WTC11 (cell line): ENCODE data around the gene TBC1D20. TPM values are rescaled to one million over a fixed set of nuclear protein-coding genes. Genes with fewer than 3 reads are reported as not detected.

Source experiments
- CBFB ChIP-seq: sonication (generic); formaldehyde crosslinking; IDR thresholded peaks from 2 replicates; pipeline ENCODE4 v1.8.1; 2022; ENCODE audit warnings: mild to moderate bottlenecking, low read depth, missing genetic modification reagents
- CREB1 ChIP-seq: sonication (generic); formaldehyde crosslinking; IDR thresholded peaks from 2 replicates; pipeline ENCODE4 v1.8.0; 2023; ENCODE audit warnings: mild to moderate bottlenecking, missing genetic modification reagents
- ETV6 ChIP-seq: sonication (generic); formaldehyde crosslinking; IDR thresholded peaks from 2 replicates; pipeline ENCODE4 v1.8.1; 2022; ENCODE audit warnings: mild to moderate bottlenecking, missing genetic modification reagents
- FOXK1 ChIP-seq: sonication (generic); formaldehyde crosslinking; IDR thresholded peaks from 2 replicates; pipeline ENCODE4 v1.8.0; 2022; ENCODE audit warnings: mild to moderate bottlenecking, moderate library complexity, missing genetic modification reagents
- IRF2 ChIP-seq: sonication (generic); formaldehyde crosslinking; IDR thresholded peaks from 2 replicates; pipeline ENCODE4 v1.8.0; 2022; ENCODE audit warnings: low read depth, missing genetic modification reagents, borderline replicate concordance
- JAZF1 ChIP-seq: fragments of 250-450 bp; sonication (Bioruptor Pico); IDR thresholded peaks from 2 replicates; pipeline ENCODE4 v1.9.0; 2021; ENCODE audit warnings: moderate library complexity, mild to moderate bottlenecking, inconsistent platforms
- MYBL2 ChIP-seq: sonication (generic); formaldehyde crosslinking; IDR thresholded peaks from 2 replicates; pipeline ENCODE4 v1.8.1; 2023; ENCODE audit warnings: mild to moderate bottlenecking, moderate library complexity, missing genetic modification reagents
- NFYB ChIP-seq: sonication (generic); formaldehyde crosslinking; conservative IDR thresholded peaks from 2 replicates; pipeline ENCODE4 v1.8.0; 2022; ENCODE audit warnings: low read depth, missing genetic modification reagents
- NR2C2 ChIP-seq: sonication (generic); formaldehyde crosslinking; IDR thresholded peaks from 2 replicates; pipeline ENCODE4 v1.8.0; 2022; ENCODE audit warnings: mild to moderate bottlenecking, missing genetic modification reagents
- OVOL2 ChIP-seq: fragments of 250-450 bp; sonication (Bioruptor Pico); IDR thresholded peaks from 2 replicates; pipeline ENCODE4 v1.9.0; 2021; ENCODE audit warnings: mild to moderate bottlenecking, borderline replicate concordance
- RELA ChIP-seq: sonication (generic); formaldehyde crosslinking; IDR thresholded peaks from 2 replicates; pipeline ENCODE4 v1.8.1; 2022; ENCODE audit warnings: missing genetic modification reagents, mild to moderate bottlenecking, borderline replicate concordance
- SMAD3 ChIP-seq: sonication (generic); formaldehyde crosslinking; IDR thresholded peaks from 2 replicates; pipeline ENCODE4 v1.8.0; 2022; ENCODE audit warnings: missing genetic modification reagents, mild to moderate bottlenecking, borderline replicate concordance
- SMAD4 ChIP-seq: sonication (generic); formaldehyde crosslinking; IDR thresholded peaks from 2 replicates; pipeline ENCODE4 v1.8.0; 2022; ENCODE audit warnings: mild to moderate bottlenecking, missing genetic modification reagents
- TEAD4 ChIP-seq: sonication (generic); formaldehyde crosslinking; IDR thresholded peaks from 2 replicates; pipeline ENCODE4 v1.8.0; 2022; ENCODE audit warnings: mild to moderate bottlenecking, missing genetic modification reagents
- ZNF396 ChIP-seq: fragments of 250-450 bp; sonication (Bioruptor Pico); IDR thresholded peaks from 2 replicates; pipeline ENCODE4 v1.8.0; 2021; ENCODE audit warnings: mild to moderate bottlenecking, moderate library complexity, borderline replicate concordance
- total RNA-seq: library from RNA; stranded (reverse); gene quantifications from 3 replicates; pipeline ENCODE4 v1.2.3, GENCODE V29; 2021
- TF ChIP-seq, protein P1 (sequence below): sonication (generic); formaldehyde crosslinking; conservative IDR thresholded peaks from 2 replicates; pipeline ENCODE4 v1.8.1; 2022; ENCODE audit warnings: mild to moderate bottlenecking, missing genetic modification reagents
- TF ChIP-seq, protein P2 (sequence below): fragments of 250-450 bp; sonication (Bioruptor Pico); IDR thresholded peaks from 2 replicates; pipeline ENCODE4 v2.1.2; 2022; ENCODE audit warnings: mild to moderate bottlenecking, moderate library complexity
- TF ChIP-seq, protein P3 (sequence below): sonication (generic); formaldehyde crosslinking; IDR thresholded peaks from 2 replicates; pipeline ENCODE4 v1.8.0; 2022; ENCODE audit warnings: mild to moderate bottlenecking, missing genetic modification reagents
- TF ChIP-seq, protein P4 (sequence below): sonication (generic); formaldehyde crosslinking; IDR thresholded peaks from 2 replicates; pipeline ENCODE4 v1.8.1; 2022; ENCODE audit warnings: low read depth, mild to moderate bottlenecking, moderate library complexity, missing genetic modification reagents, borderline replicate concordance
- TF ChIP-seq, protein P5 (sequence below): sonication (generic); formaldehyde crosslinking; IDR thresholded peaks from 2 replicates; pipeline ENCODE4 v1.8.0; 2022; ENCODE audit warnings: missing genetic modification reagents
- TF ChIP-seq, protein P6 (sequence below): fragments of 250-450 bp; sonication (Bioruptor Pico); conservative IDR thresholded peaks from 2 replicates; pipeline ENCODE4 v1.9.0; 2021; ENCODE audit warnings: mild to moderate bottlenecking
- TF ChIP-seq, protein P7 (sequence below): sonication (generic); formaldehyde crosslinking; IDR thresholded peaks from 2 replicates; pipeline ENCODE4 v1.8.1; 2022; ENCODE audit warnings: mild to moderate bottlenecking, missing genetic modification reagents, moderate library complexity, borderline replicate concordance
- TF ChIP-seq, protein P8 (sequence below): sonication (generic); formaldehyde crosslinking; IDR thresholded peaks from 2 replicates; pipeline ENCODE4 v1.8.0; 2022; ENCODE audit warnings: mild to moderate bottlenecking, missing genetic modification reagents
- TF ChIP-seq, protein P9 (sequence below): sonication (generic); formaldehyde crosslinking; IDR thresholded peaks from 2 replicates; pipeline ENCODE4 v1.8.1; 2022; ENCODE audit warnings: low read depth, missing genetic modification reagents, borderline replicate concordance

The TBC1D20 gene
- total RNA-seq, 1 experiment from 2014 or later: 14.6 TPM

DNA sequence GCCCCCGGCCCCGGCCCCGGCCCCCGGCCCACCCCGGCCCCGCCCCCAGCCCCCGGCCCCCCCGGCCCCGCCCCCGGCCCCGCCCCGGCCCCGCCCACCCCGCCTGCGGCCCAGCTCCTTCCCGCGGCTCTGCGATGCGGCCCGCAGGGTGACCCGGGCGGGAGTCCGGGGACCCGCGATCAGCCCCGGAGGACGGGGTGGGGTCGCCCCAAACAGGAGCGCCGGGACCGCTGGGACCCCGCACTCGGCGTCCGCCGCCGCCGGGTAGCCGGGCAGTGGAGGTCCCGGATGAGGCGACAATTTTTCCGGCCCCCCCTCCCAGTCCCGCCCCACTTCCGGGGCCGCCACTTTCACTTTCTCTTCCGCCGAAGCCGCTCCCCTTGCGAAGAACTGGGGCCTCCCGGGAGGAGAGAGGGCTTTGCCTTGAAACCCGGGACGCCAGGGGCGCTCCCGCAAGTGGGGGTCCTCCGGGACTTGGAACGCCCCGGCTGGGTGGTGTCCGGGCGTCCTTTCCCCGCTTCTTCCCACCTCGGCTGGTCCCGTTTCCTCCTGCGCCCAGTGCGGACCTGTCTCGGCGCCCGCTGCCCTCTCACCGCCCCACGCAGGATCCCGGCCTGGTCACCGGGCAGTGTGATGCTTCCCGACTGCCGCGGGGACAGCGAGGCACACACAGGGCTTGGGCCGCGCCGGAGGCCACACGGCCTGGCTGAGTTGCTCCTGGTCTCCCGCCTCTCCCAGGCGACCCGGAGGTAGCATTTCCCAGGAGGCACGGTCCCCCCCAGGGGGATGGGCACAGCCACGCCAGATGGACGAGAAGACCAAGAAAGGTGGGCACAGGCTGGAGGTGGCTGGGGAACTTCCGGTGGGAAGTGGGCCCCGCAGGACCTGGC lies 54.1 kb downstream of the TBC1D20 start, which contains the start of gene RBCK1 (continued):
- TF ChIP-seq ETV6 (CRISPR knock-in tag) (0 out of 2 replicates have a peak, but pooled peaks have one; percentile 13), OVOL2 (CRISPR knock-in tag) (no peak), IRF2 (CRISPR knock-in tag) (peak; percentile 97; the same call in 1 of the 2 replicates), TEAD4 (no peak), NFYB (CRISPR knock-in tag) (no peak), SMAD4 (CRISPR knock-in tag) (no peak), CREB1 (CRISPR knock-in tag) (0 out of 2 replicates have a peak, but pooled peaks have one; percentile 34), SMAD3 (CRISPR knock-in tag) (no peak), RELA (CRISPR knock-in tag) (no peak), ZNF396 (no peak), FOXK1 (CRISPR knock-in tag) (peak; percentile 45; the same call in 1 of the 2 replicates), MYBL2 (0 out of 2 replicates have a peak, but pooled peaks have one; percentile 55), JAZF1 (no peak), CBFB (CRISPR knock-in tag) (no peak), NR2C2 (no peak)
- TF ChIP-seq, protein P1, sequence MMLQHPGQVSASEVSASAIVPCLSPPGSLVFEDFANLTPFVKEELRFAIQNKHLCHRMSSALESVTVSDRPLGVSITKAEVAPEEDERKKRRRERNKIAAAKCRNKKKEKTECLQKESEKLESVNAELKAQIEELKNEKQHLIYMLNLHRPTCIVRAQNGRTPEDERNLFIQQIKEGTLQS (CRISPR knock-in tag): no peak
- TF ChIP-seq, protein P2, sequence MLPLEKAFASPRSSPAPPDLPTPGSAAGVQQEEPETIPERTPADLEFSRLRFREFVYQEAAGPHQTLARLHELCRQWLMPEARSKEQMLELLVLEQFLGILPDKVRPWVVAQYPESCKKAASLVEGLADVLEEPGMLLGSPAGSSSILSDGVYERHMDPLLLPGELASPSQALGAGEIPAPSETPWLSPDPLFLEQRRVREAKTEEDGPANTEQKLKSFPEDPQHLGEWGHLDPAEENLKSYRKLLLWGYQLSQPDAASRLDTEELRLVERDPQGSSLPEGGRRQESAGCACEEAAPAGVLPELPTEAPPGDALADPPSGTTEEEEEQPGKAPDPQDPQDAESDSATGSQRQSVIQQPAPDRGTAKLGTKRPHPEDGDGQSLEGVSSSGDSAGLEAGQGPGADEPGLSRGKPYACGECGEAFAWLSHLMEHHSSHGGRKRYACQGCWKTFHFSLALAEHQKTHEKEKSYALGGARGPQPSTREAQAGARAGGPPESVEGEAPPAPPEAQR: no peak
- TF ChIP-seq, protein P3, sequence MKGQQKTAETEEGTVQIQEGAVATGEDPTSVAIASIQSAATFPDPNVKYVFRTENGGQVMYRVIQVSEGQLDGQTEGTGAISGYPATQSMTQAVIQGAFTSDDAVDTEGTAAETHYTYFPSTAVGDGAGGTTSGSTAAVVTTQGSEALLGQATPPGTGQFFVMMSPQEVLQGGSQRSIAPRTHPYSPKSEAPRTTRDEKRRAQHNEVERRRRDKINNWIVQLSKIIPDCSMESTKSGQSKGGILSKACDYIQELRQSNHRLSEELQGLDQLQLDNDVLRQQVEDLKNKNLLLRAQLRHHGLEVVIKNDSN (CRISPR knock-in tag): 0 out of 2 replicates have a peak, but pooled peaks have one; percentile 6
- TF ChIP-seq, protein P4, sequence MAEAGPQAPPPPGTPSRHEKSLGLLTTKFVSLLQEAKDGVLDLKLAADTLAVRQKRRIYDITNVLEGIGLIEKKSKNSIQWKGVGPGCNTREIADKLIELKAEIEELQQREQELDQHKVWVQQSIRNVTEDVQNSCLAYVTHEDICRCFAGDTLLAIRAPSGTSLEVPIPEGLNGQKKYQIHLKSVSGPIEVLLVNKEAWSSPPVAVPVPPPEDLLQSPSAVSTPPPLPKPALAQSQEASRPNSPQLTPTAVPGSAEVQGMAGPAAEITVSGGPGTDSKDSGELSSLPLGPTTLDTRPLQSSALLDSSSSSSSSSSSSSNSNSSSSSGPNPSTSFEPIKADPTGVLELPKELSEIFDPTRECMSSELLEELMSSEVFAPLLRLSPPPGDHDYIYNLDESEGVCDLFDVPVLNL (CRISPR knock-in tag): no peak
- TF ChIP-seq, protein P5, sequence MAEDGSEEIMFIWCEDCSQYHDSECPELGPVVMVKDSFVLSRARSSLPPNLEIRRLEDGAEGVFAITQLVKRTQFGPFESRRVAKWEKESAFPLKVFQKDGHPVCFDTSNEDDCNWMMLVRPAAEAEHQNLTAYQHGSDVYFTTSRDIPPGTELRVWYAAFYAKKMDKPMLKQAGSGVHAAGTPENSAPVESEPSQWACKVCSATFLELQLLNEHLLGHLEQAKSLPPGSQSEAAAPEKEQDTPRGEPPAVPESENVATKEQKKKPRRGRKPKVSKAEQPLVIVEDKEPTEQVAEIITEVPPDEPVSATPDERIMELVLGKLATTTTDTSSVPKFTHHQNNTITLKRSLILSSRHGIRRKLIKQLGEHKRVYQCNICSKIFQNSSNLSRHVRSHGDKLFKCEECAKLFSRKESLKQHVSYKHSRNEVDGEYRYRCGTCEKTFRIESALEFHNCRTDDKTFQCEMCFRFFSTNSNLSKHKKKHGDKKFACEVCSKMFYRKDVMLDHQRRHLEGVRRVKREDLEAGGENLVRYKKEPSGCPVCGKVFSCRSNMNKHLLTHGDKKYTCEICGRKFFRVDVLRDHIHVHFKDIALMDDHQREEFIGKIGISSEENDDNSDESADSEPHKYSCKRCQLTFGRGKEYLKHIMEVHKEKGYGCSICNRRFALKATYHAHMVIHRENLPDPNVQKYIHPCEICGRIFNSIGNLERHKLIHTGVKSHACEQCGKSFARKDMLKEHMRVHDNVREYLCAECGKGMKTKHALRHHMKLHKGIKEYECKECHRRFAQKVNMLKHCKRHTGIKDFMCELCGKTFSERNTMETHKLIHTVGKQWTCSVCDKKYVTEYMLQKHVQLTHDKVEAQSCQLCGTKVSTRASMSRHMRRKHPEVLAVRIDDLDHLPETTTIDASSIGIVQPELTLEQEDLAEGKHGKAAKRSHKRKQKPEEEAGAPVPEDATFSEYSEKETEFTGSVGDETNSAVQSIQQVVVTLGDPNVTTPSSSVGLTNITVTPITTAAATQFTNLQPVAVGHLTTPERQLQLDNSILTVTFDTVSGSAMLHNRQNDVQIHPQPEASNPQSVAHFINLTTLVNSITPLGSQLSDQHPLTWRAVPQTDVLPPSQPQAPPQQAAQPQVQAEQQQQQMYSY: no peak
- TF ChIP-seq, protein P6, sequence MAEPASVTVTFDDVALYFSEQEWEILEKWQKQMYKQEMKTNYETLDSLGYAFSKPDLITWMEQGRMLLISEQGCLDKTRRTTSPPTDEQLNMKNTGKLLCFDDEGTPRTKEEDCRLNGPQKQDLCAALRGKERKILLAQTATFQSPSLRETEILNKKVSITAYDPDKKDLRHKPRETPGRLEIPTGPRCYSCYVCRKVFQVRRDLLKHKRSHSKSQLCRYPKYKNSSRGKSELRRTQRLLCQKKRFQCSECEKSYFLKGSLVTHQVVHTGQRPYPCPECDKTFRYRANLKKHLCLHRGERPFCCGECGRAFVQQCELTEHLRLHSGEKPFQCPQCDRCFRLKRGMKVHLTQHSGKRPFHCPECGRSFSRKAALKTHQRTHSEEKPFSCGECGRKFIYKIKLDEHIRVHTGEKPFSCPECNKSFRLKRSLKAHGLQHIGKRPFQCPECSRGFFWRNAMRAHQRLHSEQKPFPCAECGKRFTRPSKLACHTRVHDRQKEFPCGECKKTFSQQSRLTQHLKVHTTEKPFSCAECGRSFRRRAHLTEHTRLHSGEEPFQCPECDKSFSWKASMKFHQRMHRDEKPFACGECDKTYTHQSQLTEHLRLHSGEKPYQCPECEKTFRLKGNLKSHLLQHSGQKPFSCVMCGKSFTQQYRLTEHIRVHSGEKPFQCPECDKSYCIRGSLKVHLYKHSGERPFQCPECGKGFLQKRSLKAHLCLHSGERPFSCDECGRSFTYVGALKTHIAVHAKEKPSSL (CRISPR knock-in tag): no peak
- TF ChIP-seq, protein P7, sequence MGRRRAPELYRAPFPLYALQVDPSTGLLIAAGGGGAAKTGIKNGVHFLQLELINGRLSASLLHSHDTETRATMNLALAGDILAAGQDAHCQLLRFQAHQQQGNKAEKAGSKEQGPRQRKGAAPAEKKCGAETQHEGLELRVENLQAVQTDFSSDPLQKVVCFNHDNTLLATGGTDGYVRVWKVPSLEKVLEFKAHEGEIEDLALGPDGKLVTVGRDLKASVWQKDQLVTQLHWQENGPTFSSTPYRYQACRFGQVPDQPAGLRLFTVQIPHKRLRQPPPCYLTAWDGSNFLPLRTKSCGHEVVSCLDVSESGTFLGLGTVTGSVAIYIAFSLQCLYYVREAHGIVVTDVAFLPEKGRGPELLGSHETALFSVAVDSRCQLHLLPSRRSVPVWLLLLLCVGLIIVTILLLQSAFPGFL (CRISPR knock-in tag): no peak; the same call in 1 of the 2 replicates
- TF ChIP-seq, protein P8, sequence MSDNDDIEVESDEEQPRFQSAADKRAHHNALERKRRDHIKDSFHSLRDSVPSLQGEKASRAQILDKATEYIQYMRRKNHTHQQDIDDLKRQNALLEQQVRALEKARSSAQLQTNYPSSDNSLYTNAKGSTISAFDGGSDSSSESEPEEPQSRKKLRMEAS (CRISPR knock-in tag): peak; percentile 40; the same call in 1 of the 2 replicates
- TF ChIP-seq, protein P9, sequence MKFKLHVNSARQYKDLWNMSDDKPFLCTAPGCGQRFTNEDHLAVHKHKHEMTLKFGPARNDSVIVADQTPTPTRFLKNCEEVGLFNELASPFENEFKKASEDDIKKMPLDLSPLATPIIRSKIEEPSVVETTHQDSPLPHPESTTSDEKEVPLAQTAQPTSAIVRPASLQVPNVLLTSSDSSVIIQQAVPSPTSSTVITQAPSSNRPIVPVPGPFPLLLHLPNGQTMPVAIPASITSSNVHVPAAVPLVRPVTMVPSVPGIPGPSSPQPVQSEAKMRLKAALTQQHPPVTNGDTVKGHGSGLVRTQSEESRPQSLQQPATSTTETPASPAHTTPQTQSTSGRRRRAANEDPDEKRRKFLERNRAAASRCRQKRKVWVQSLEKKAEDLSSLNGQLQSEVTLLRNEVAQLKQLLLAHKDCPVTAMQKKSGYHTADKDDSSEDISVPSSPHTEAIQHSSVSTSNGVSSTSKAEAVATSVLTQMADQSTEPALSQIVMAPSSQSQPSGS (CRISPR knock-in tag): no peak
